ENCODE results near the gene AFAP1.

The AFAP1 gene

GRCh38 chr4:7910952-7911578 is 28.6 kb downstream of the AFAP1 start:
- TF ChIP-seq YY1 (IDR thresholded peaks at IDR 0.05; ENCODE audit: low read depth), result no peak
- TF ChIP-seq ZBTB7A (IDR thresholded peaks at IDR 0.05; ENCODE audit: low read depth), result no peak
- TF ChIP-seq RAD21 (IDR thresholded peaks at IDR 0.05; ENCODE audit: low read depth), result no peak
- no peak for TF ChIP-seq CEBPB (IDR thresholded peaks at IDR 0.05)
- no peak for TF ChIP-seq FOXM1 (IDR thresholded peaks at IDR 0.05; ENCODE audit: borderline replicate concordance, low read depth)
- TF ChIP-seq TEAD4 (IDR thresholded peaks at IDR 0.05), result no peak

GRCh38 chr4:7910263-7910896 is 29.3 kb downstream of the AFAP1 start:
- TF ChIP-seq NFIC (IDR thresholded peaks at IDR 0.05) (no peak), TAF1 (IDR thresholded peaks at IDR 0.05; ENCODE audit: low read depth) (no peak), EGR1 (IDR thresholded peaks at IDR 0.05) (no peak), YY1 (IDR thresholded peaks at IDR 0.05; ENCODE audit: low read depth) (no peak), RAD21 (IDR thresholded peaks at IDR 0.05; ENCODE audit: low read depth) (no peak)
- TF ChIP-seq, protein P1, sequence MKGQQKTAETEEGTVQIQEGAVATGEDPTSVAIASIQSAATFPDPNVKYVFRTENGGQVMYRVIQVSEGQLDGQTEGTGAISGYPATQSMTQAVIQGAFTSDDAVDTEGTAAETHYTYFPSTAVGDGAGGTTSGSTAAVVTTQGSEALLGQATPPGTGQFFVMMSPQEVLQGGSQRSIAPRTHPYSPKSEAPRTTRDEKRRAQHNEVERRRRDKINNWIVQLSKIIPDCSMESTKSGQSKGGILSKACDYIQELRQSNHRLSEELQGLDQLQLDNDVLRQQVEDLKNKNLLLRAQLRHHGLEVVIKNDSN (IDR thresholded peaks at IDR 0.05), result no peak

DNA sequence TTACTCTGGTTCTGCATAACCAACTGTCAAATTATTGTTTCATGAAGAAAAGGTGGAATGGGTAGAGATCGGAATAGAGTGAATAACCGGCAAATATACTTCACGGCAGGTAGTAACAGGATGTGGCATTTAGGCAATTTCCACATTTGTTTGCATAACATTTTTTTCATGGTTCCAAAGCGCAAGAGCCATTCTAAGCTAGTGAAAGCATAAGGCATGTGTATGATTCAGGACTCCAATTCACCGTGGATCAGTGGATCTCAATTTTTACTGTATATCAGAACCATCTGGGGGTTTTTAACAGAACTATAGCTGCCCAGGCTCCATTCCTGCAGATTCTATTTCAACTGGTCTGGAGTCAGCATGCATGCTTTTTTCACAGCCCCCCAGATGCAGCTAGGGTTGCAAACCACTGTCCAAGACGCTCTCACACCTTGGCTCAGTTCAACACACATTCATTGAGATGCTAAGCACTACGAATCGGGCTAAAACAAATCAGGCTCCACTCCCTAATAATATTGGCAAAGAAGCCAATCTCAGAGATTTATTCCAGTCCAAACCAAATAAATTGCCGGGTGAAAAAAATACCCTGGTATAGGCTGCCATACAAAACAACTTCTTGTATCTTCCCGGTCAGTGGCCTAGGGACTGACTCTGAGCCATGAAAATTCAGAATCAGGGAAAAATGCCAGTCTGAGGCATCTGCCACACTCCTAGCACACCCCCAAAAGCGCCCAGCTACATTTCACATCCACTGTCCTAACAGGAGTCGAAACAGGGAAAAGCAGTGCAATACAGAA is 30.0 kb downstream of the AFAP1 start:
- TF ChIP-seq, protein P2, sequence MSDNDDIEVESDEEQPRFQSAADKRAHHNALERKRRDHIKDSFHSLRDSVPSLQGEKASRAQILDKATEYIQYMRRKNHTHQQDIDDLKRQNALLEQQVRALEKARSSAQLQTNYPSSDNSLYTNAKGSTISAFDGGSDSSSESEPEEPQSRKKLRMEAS (IDR thresholded peaks at IDR 0.05), result no peak
- TF ChIP-seq REST (IDR thresholded peaks at IDR 0.05; ENCODE audit: low read depth) (no peak), CREB1 (IDR thresholded peaks at IDR 0.05; ENCODE audit: low read depth) (no peak), EGR1 (IDR thresholded peaks at IDR 0.05) (no peak), RAD21 (IDR thresholded peaks at IDR 0.05; ENCODE audit: low read depth) (no peak), YY1 (IDR thresholded peaks at IDR 0.05; ENCODE audit: low read depth) (no peak), TCF12 (IDR thresholded peaks at IDR 0.05; ENCODE audit: low read depth) (no peak), TAF1 (IDR thresholded peaks at IDR 0.05; ENCODE audit: low read depth) (no peak), FOXM1 (IDR thresholded peaks at IDR 0.05; ENCODE audit: borderline replicate concordance, low read depth) (no peak), CEBPB (IDR thresholded peaks at IDR 0.05) (no peak)
- TF ChIP-seq, protein P1 (IDR thresholded peaks at IDR 0.05), result no peak

GRCh38 chr4:7908668-7909067 is 31.0 kb downstream of the AFAP1 start:
- no peak for TF ChIP-seq NFIC (IDR thresholded peaks at IDR 0.05)
- no peak for TF ChIP-seq TAF1 (IDR thresholded peaks at IDR 0.05; ENCODE audit: low read depth)
- no peak for TF ChIP-seq TEAD4 (IDR thresholded peaks at IDR 0.05)
- TF ChIP-seq CEBPB (IDR thresholded peaks at IDR 0.05), result no peak
- TF ChIP-seq CREB1 (IDR thresholded peaks at IDR 0.05; ENCODE audit: low read depth), result no peak
- TF ChIP-seq ZBTB7A (IDR thresholded peaks at IDR 0.05; ENCODE audit: low read depth), result no peak
- TF ChIP-seq REST (IDR thresholded peaks at IDR 0.05; ENCODE audit: low read depth), result no peak
- no peak for TF ChIP-seq YY1 (IDR thresholded peaks at IDR 0.05; ENCODE audit: low read depth)
- TF ChIP-seq EGR1 (IDR thresholded peaks at IDR 0.05), result no peak
- TF ChIP-seq, protein P1 (IDR thresholded peaks at IDR 0.05), result no peak
- no peak for TF ChIP-seq RAD21 (IDR thresholded peaks at IDR 0.05; ENCODE audit: low read depth)
- TF ChIP-seq EP300 (IDR thresholded peaks at IDR 0.05; ENCODE audit: borderline replicate concordance), result no peak
- TF ChIP-seq, protein P2 (IDR thresholded peaks at IDR 0.05), result no peak
- TF ChIP-seq FOXM1 (IDR thresholded peaks at IDR 0.05; ENCODE audit: borderline replicate concordance, low read depth), result no peak

DNA sequence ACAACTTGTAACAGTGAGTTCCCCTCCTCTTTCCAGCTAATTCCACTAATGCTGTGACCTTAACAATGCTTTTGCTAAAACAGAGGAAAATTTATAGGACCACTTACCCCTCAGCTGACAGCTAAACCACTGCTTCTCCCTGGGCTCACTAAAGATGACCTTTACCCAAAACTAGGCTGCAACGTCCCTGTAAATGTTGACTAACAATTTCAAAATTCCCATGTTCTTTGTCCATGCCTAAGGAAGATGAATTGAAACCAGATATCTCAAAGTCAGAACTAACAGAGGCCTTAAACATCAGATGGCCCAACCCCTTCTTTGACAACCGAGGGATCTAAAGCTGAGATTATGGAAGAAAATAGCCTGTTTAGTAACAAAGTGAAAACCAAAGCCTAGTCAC is 32.5 kb downstream of the AFAP1 start:
- TF ChIP-seq, protein P2 (IDR thresholded peaks at IDR 0.05), result no peak
- TF ChIP-seq FOXM1 (IDR thresholded peaks at IDR 0.05; ENCODE audit: borderline replicate concordance, low read depth), result no peak
- no peak for TF ChIP-seq TAF1 (IDR thresholded peaks at IDR 0.05; ENCODE audit: low read depth)
- TF ChIP-seq EP300 (IDR thresholded peaks at IDR 0.05; ENCODE audit: borderline replicate concordance), result no peak
- no peak for TF ChIP-seq REST (IDR thresholded peaks at IDR 0.05; ENCODE audit: low read depth)
- TF ChIP-seq TCF12 (IDR thresholded peaks at IDR 0.05; ENCODE audit: low read depth), result no peak
- TF ChIP-seq EGR1 (IDR thresholded peaks at IDR 0.05), result no peak
